ENCODE measurements around the gene DDX18.

- TF ChIP-seq EP300 (IDR thresholded peaks at IDR 0.05; ENCODE audit: borderline replicate concordance in 1 of 2, low read depth in 1 of 2, low read length in 1 of 2) (no peak), GABPA (IDR thresholded peaks at IDR 0.05; ENCODE audit: low read depth) (no peak), POLR2AphosphoS5 (IDR thresholded peaks at IDR 0.05; ENCODE audit: low read depth, low read length) (no peak), RFX5 (IDR thresholded peaks at IDR 0.05; ENCODE audit: low read length) (no peak), MEF2A (IDR thresholded peaks at IDR 0.05; ENCODE audit: borderline replicate concordance, low read depth) (no peak), FOSL2 (IDR thresholded peaks at IDR 0.05; ENCODE audit: borderline replicate concordance, low read depth) (no peak), CTCF (IDR thresholded peaks at IDR 0.05) (no peak), MXI1 (IDR thresholded peaks at IDR 0.05; ENCODE audit: low read depth, low read length) (no peak), RAD21 (IDR thresholded peaks at IDR 0.05; ENCODE audit: low read length) (no peak), USF2 (IDR thresholded peaks at IDR 0.05; ENCODE audit: borderline replicate concordance, low read depth, low read length) (no peak), SIN3A (IDR thresholded peaks at IDR 0.05; ENCODE audit: borderline replicate concordance, low read depth, low read length) (no peak), TAF1 (IDR thresholded peaks at IDR 0.05; ENCODE audit: borderline replicate concordance, low read depth, low read length) (no peak), MAX (IDR thresholded peaks at IDR 0.05; ENCODE audit: low read depth) (no peak), IRF3 (IDR thresholded peaks at IDR 0.05; ENCODE audit: low read depth, low read length) (no peak)
Measured at GRCh38 chr2:117845304-117845703, 30.8 kb downstream of the DDX18 start.
